ENCODE measurements around the gene STK4. TPM values are rescaled to one million over a fixed set of nuclear protein-coding genes. Genes with fewer than 3 reads are reported as not detected.

The STK4 gene
- total and polyA plus RNA-seq, 2 donors (not counting 3 experiments of a cell fraction or from before 2014, with no cell fraction given), result 9.1 to 29.6 TPM

GRCh38 chr20:45014671-45015415 is 48.5 kb downstream of the STK4 start:
- POLR2A ChIA-PET, result no interaction called here
- CTCF ChIA-PET, result interaction anchor here (0.9 to 7.0 kb wide), 5 partner anchors 17 to 276 kb away, joined by 3 to 106 read pairs (median 15); no protein-coding TSS in a partner anchor
- Histone ChIP-seq H4K20me1 (replicated peaks; ENCODE audit: control insufficient read depth, extremely low read depth, insufficient read depth, low read length) (peaks cover 2% of the 10 kb centered on the region), H3K4me2 (ENCODE audit: insufficient read depth, low read length) (no peak overlapping the region), H3K36me3 (ENCODE audit: control insufficient read depth in 2 of 2, extremely low read depth in 1 of 2, insufficient read depth in 2 of 2, low read length in 2 of 2) (no peaks in the 10 kb centered on the region), H3K27ac (ENCODE audit: insufficient read depth, low read depth, low read length) (no peak overlapping the region), H3K27me3 (ENCODE audit: control insufficient read depth in 2 of 2, insufficient read depth in 2 of 2, low read length in 2 of 2) (no peaks in the 10 kb centered on the region), H3K9me3 (replicated peaks; ENCODE audit: control insufficient read depth, insufficient read depth, low read length) (no peaks in the 10 kb centered on the region), H3K79me2 (ENCODE audit: control insufficient read depth, insufficient read depth, low read length) (peaks cover 2% of the 10 kb centered on the region), H3K9me1 (replicated peaks; ENCODE audit: control insufficient read depth, extremely low read depth, insufficient read depth, low read length) (no peaks in the 10 kb centered on the region), H3K4me3 (replicated peaks in 1 of 3; ENCODE audit: insufficient read depth in 1 of 3, low read depth in 1 of 3, low read length in 3 of 3) (no peak overlapping the region), H2AFZ (ENCODE audit: low read depth, low read length) (no peak overlapping the region), H3K9ac (replicated peaks; ENCODE audit: extremely low read depth, insufficient read depth, low read length) (no peak overlapping the region), H3K4me1 (ENCODE audit: control insufficient read depth, extremely low read depth, insufficient read depth, low read length) (no peaks in the 10 kb centered on the region)
- dilution Hi-C loops (cut with MboI; ENCODE audit: extremely low pct_ligation_motif_present, low sequenced_read_pairs), result no loop called here
- DNase-seq (ENCODE audit: low read depth, low spot score) (no peak), FAIRE-seq (no peak)
- TF ChIP-seq POLR2A (IDR thresholded peaks at IDR 0.05; ENCODE audit: low read depth, low read length), result no peak
- no peak for TF ChIP-seq CTCF (IDR thresholded peaks at IDR 0.05; ENCODE audit: extremely low read depth in 1 of 2, insufficient read depth in 1 of 2, low read depth in 1 of 2, low read length in 2 of 2)
- no peak for TF ChIP-seq POLR2AphosphoS5 (IDR thresholded peaks at IDR 0.05; ENCODE audit: insufficient read depth, low read depth, low read length)
- no peak for TF ChIP-seq GATA2 (IDR thresholded peaks at IDR 0.05; ENCODE audit: insufficient read depth, insufficient read length, low read depth, low read length)
- no peak for TF ChIP-seq MYC (IDR thresholded peaks at IDR 0.05; ENCODE audit: low read depth, low read length)
- no peak for TF ChIP-seq FOS (IDR thresholded peaks at IDR 0.05; ENCODE audit: borderline replicate concordance, insufficient read depth, low read length)
- no peak for TF ChIP-seq MAX (IDR thresholded peaks at IDR 0.05; ENCODE audit: insufficient read depth, insufficient read length)
- TF ChIP-seq EZH2 (IDR thresholded peaks at IDR 0.05; ENCODE audit: borderline replicate concordance, low read depth, low read length, severe bottlenecking), result no peak
- BruUV-seq (replicated peaks), result no TSS peak
- intact Hi-C loops (cut with micrococcal nuclease), result no loop called here

All from endothelial cell of umbilical vein (primary cell).